Fibroblast of the aortic adventitia (primary cell): Measurements from ENCODE around the gene WDR83. TPM values are rescaled to one million over a fixed set of nuclear protein-coding genes. Genes with fewer than 3 reads are reported as not detected.
"Not testable (repeated sequence)": the region's sequence is repeated elsewhere in the genome, so short reads cannot be mapped to it uniquely, and the experiment has no call there.

Experiments used
- DNase-seq: peaks from one replicate; pipeline ENCODE4 v3.0.0-alpha.2; 2010; ENCODE audit warnings: low read depth
- H3K4me3 ChIP-seq: 2 replicates; pipeline ENCODE4 v1.5.1; 2011; ENCODE audit warnings: low read depth, mild to moderate bottlenecking, control low read depth, low read length, moderate library complexity
- CTCF ChIP-seq: IDR thresholded peaks from 2 replicates; pipeline ENCODE4 v1.5.1; 2011; ENCODE audit warnings: mild to moderate bottlenecking, low read length, control low read depth, inconsistent platforms; ENCODE audit not compliant: insufficient read depth
- total RNA-seq: library from RNA; depleted of rRNA; stranded (reverse); fragments of >200 nt; gene quantifications from 2 replicates; pipeline ENCODE4 v1.2.3, GENCODE V29; 2012; ENCODE audit warnings: low replicate concordance

The WDR83 gene
- total RNA-seq: 6.8 and 15.9 TPM in 2 replicates

DNA sequence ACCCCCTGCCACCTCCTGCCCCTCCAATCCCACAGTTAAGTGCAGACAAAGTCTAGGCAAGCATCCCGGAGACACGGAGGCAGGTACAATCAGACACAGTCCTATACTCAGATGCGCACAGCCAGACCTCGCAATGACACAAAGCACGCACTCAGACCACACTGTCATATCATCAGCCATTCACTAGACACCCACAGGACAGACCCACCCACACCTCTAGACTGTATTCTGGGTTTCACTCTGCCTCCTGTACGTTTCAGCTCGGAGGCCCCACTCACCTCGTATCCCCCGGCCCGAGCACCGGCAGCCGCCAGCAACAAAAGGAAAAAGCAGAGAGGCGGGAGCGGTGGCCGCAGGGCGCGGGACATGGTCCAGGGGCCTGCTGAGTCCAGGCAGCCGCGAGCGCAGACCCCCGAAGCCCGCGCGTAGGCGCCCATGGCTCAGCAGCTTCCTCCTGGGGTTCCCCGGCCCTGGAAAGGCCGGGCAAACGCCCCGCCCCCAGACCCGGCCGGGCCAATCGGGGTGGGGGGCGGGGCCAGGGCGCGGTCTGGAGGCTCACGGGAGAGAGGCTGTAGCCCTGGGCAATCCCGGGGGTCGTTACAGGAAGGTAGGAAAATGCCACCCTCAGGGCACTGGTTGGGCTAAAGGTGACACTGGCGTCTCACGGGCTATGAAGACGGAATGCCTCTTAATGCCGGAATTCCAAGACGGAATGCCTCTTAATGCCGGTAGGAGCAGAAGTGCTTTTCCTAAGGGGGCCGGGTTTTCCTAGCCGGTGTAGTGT is at the start of gene WDR83, which contains the start of gene MAN2B1:
WDR83 (plus strand) TSS at position 543 of the 784 bp plus-strand sequence. CDS start 2,984 bp downstream, outside the sequence.
MAN2B1 (minus strand) TSS at position 478 of the 784 bp plus-strand sequence; CDS start at position 437, 41 bp downstream.
- H3K4me3 ChIP-seq: peak within 1 kb of the TSS; percentile 94
- DNase-seq: peak; percentile 34
- TF ChIP-seq CTCF: no peak

DNA sequence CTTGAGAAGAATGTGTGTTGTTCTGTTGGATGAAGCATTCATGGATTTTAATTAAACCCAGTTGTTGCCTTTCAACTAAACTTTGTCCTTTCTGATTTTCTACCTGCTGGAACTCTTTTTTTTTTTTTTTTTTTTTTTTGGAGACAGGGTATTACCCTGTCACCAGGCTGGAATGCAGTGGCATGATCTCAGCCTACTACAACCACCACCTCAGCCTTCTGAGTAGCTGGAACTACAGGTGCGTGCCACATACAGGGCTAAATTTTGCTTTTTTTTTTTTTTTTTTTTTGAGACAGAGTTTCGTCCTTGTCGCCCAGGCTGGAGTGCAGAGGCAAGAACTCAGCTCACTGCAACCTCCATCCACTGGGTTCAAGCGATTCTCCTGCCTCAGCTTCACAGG is 49.0 kb upstream of the WDR83 start:
- no peak for DNase-seq
- TF ChIP-seq CTCF: no peak

GRCh38 chr19:12621253-12622024 is 45.2 kb upstream of the WDR83 start:
- not testable (repeated sequence) for DNase-seq, H3K4me3 ChIP-seq

More for the DNA sequence above, 49.0 kb upstream of the WDR83 start:
- H3K4me3 ChIP-seq: no peak overlapping the region

DNA sequence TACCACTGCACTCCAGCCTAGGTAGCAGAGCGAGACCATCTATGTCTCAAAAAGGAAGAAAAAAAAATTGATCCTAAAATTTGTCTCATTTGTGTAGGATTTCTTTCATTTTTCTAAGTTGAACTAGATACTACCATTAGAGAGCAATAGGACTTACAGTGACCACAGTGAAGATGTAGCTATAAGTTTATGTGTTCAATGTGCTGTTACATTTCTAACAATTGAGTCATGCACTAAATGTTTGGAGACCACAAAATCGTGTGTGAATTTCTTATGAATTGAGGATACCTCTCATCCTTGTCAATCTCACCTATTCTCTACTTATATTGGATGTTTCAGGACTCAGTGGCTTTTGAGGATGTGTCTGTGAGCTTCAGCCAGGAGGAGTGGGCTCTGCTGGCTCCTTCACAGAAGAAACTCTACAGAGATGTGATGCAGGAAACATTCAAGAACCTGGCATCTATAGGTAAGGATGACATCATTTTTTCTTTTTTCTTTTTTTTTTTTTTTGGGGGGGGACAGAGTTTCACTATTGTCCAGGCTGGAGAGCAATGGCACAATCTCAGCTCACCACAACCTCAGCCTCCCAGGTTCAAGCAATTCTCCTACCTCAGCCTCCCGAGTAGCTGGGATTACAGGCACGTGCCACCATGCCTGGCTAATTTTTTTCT is 43.1 kb upstream of the WDR83 start:
- no peak for DNase-seq
- no peak for TF ChIP-seq CTCF
- H3K4me3 ChIP-seq: no peak overlapping the region

- TF ChIP-seq CTCF: no peak
- no peak overlapping the region for H3K4me3 ChIP-seq
- no peak for DNase-seq
Observed at GRCh38 chr19:12626958-12627357, 39.6 kb upstream of the WDR83 start.

- no peak for DNase-seq
- no peak for TF ChIP-seq CTCF
- no peak overlapping the region for H3K4me3 ChIP-seq
Observed at GRCh38 chr19:12628040-12629022, 38.3 kb upstream of the WDR83 start.
